Esophagus squamous epithelium (tissue), 4 donors: ENCODE results near the gene PFKFB3.

ENCODE experiments used
- POLR2A ChIP-seq, 4 donors: fragments of 450-650 bp; IDR thresholded peaks; one replicate each; pipeline ENCODE4 v1.6.1; 2017; ENCODE audit warnings: antibody characterized with exemption in 4 of 4, mild to moderate bottlenecking in 4 of 4, moderate library complexity in 3 of 4
- TF ChIP-seq, protein P1 (sequence below), 6 experiments: fragments of 450-650 bp in 4 of 6; fragments of 200-600 bp in 2 of 6; sonication (generic) in 2 of 6; IDR thresholded peaks; one replicate each; pipeline ENCODE4 v1.5.1; 2016 to 2019; ENCODE audit warnings: antibody characterized with exemption in 6 of 6, mild to moderate bottlenecking in 4 of 6, moderate library complexity in 4 of 6

- TF ChIP-seq POLR2A (IDR thresholded peaks at IDR 0.05): no peak
- TF ChIP-seq, protein P1, sequence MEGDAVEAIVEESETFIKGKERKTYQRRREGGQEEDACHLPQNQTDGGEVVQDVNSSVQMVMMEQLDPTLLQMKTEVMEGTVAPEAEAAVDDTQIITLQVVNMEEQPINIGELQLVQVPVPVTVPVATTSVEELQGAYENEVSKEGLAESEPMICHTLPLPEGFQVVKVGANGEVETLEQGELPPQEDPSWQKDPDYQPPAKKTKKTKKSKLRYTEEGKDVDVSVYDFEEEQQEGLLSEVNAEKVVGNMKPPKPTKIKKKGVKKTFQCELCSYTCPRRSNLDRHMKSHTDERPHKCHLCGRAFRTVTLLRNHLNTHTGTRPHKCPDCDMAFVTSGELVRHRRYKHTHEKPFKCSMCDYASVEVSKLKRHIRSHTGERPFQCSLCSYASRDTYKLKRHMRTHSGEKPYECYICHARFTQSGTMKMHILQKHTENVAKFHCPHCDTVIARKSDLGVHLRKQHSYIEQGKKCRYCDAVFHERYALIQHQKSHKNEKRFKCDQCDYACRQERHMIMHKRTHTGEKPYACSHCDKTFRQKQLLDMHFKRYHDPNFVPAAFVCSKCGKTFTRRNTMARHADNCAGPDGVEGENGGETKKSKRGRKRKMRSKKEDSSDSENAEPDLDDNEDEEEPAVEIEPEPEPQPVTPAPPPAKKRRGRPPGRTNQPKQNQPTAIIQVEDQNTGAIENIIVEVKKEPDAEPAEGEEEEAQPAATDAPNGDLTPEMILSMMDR (IDR thresholded peaks at IDR 0.05): no peak
Measured at GRCh38 chr10:6283655-6284054, 80.9 kb downstream of the PFKFB3 start.
